ENCODE measurements around the gene MAPK10.

The MAPK10 gene

DNA sequence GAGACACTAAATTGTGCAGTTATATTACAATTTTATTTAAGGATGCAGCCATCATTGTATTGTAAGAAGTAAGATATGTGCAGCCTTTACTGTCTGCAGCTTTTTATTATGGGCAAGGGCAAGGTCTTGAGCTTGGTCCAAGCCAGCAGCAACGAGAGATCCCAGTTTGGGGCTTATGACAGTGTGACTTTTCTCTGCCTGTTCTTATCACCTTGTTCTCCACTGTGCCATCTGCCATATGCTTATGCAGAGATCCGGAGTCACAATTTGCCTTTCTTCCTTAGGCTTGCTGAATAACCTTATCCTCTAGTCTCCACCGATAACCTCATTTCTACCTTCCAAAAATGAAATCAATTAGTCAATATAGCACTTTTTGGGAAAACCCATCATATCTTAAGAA is 30.4 kb downstream of the MAPK10 start:
- Histone ChIP-seq H3K79me2 (ENCODE audit: insufficient read depth, low read depth) (no peaks in the 10 kb centered on the region), H3K4me3 (IDR thresholded peaks at IDR 0.05; ENCODE audit: insufficient read depth, low read depth, low read length) (no peak overlapping the region), H3K4me2 (no peak overlapping the region), H3K27ac (no peak overlapping the region), H4K20me1 (ENCODE audit: insufficient read depth) (no peaks in the 10 kb centered on the region; the same call in 1 of the 2 replicates), H3K36me3 (ENCODE audit: insufficient read depth) (no peaks in the 10 kb centered on the region), H2AFZ (ENCODE audit: low read depth) (no peak overlapping the region), H3K9ac (no peak overlapping the region), H3K4me1 (ENCODE audit: low read depth, poor library complexity, severe bottlenecking) (no peaks in the 10 kb centered on the region), H3K27me3 (ENCODE audit: insufficient read depth, low read depth) (no peaks in the 10 kb centered on the region)
- TF ChIP-seq CTCF (conservative IDR thresholded peaks at IDR 0.05; ENCODE audit: low read depth, low read length) = no peak

DNA sequence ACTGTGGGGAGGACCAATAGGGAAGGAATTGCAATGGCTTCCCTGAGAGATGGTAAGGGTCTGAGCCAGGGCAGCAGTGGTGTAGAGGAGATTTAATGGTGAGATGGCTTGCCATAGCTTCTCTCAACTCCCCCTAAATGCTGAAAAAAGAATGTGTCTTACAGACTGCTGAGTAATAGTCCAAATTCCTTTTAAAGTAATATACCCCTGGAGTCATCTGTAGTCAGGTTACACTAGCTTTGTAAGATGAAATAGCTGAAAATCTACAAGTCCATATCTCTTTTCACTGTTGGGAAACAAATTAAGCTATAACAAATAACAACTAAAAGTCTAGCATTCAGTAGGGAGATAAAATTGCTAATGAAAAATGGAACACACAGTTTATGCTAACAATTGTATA is 33.5 kb downstream of the MAPK10 start:
- H3K4me3 ChIP-seq (IDR thresholded peaks at IDR 0.05; ENCODE audit: insufficient read depth, low read depth, low read length) = no peak overlapping the region
- no peak for TF ChIP-seq CTCF (conservative IDR thresholded peaks at IDR 0.05; ENCODE audit: low read depth, low read length)
- no peaks in the 10 kb centered on the region; the same call in 1 of the 2 replicates for H4K20me1 ChIP-seq (ENCODE audit: insufficient read depth)
- no peaks in the 10 kb centered on the region for H3K36me3 ChIP-seq (ENCODE audit: insufficient read depth)
- H3K4me1 ChIP-seq (ENCODE audit: low read depth, poor library complexity, severe bottlenecking) = no peaks in the 10 kb centered on the region
- H3K9ac ChIP-seq = no peak overlapping the region
- no peaks in the 10 kb centered on the region for H3K27me3 ChIP-seq (ENCODE audit: insufficient read depth, low read depth)
- H3K27ac ChIP-seq = no peak overlapping the region
- H2AFZ ChIP-seq (ENCODE audit: low read depth) = no peak overlapping the region
- H3K79me2 ChIP-seq (ENCODE audit: insufficient read depth, low read depth) = no peaks in the 10 kb centered on the region
- no peak overlapping the region for H3K4me2 ChIP-seq

DNA sequence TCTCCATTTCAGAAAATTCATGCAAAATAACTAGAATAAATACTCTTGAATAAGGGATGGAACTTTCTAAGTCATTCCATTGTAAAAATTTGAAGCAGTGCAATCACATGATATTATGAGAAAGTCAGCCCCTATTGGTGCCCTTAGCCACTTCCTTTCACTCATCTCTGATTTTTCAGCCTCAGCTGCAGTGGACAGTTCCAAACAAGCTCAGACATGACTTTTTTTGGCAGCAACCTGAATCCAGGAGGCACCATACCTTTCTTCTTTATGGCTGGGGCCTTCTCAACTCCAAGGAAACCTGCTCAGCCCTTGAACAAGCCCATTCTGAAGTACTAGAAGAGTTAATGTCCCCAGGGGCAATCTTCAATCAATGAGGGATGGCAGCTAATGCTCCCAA is 40.5 kb downstream of the MAPK10 start:
- Histone ChIP-seq H3K79me2 (ENCODE audit: insufficient read depth, low read depth) (no peaks in the 10 kb centered on the region), H3K4me1 (ENCODE audit: low read depth, poor library complexity, severe bottlenecking) (no peaks in the 10 kb centered on the region), H3K4me2 (no peak overlapping the region), H3K4me3 (IDR thresholded peaks at IDR 0.05; ENCODE audit: insufficient read depth, low read depth, low read length) (no peak overlapping the region), H2AFZ (ENCODE audit: low read depth) (no peak overlapping the region), H3K27ac (no peak overlapping the region), H3K9ac (no peak overlapping the region), H4K20me1 (ENCODE audit: insufficient read depth) (no peaks in the 10 kb centered on the region), H3K27me3 (ENCODE audit: insufficient read depth, low read depth) (no peaks in the 10 kb centered on the region), H3K36me3 (ENCODE audit: insufficient read depth) (no peaks in the 10 kb centered on the region)
- TF ChIP-seq CTCF (conservative IDR thresholded peaks at IDR 0.05; ENCODE audit: low read depth, low read length) = no peak

GRCh38 chr4:86315579-86315978 is 44.3 kb downstream of the MAPK10 start:
- Histone ChIP-seq H2AFZ (ENCODE audit: low read depth) (no peak overlapping the region), H3K79me2 (ENCODE audit: insufficient read depth, low read depth) (no peaks in the 10 kb centered on the region), H3K27ac (no peak overlapping the region), H3K27me3 (ENCODE audit: insufficient read depth, low read depth) (no peaks in the 10 kb centered on the region), H3K4me1 (ENCODE audit: low read depth, poor library complexity, severe bottlenecking) (no peaks in the 10 kb centered on the region), H3K4me2 (no peak overlapping the region), H4K20me1 (ENCODE audit: insufficient read depth) (no peaks in the 10 kb centered on the region), H3K9ac (no peak overlapping the region), H3K36me3 (ENCODE audit: insufficient read depth) (no peaks in the 10 kb centered on the region), H3K4me3 (IDR thresholded peaks at IDR 0.05; ENCODE audit: insufficient read depth, low read depth, low read length) (no peak overlapping the region)
- no peak for TF ChIP-seq CTCF (conservative IDR thresholded peaks at IDR 0.05; ENCODE audit: low read depth, low read length)
